ENCODE data around the gene ZEB2.

DNA sequence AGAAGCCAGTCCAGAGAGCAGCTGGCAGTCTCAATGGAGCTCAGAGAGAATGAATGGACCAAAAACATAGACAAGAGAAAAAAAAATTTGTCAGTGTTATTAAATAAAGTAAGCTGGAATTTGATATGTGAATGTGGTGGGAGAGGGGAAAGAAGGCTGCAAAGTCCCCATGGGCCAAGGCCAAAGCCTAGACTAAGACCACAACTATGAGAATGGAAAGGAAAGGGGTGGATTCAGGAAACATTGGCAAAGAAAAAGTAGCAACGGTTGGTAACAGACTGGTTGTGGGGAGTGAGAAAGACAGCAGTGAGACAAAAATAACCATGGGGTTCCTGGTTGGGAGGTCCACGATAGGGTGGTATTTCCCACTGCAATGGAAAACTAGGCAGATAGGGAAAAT lies 47.0 kb downstream of the ZEB2 start:
- TF ChIP-seq, protein P1, sequence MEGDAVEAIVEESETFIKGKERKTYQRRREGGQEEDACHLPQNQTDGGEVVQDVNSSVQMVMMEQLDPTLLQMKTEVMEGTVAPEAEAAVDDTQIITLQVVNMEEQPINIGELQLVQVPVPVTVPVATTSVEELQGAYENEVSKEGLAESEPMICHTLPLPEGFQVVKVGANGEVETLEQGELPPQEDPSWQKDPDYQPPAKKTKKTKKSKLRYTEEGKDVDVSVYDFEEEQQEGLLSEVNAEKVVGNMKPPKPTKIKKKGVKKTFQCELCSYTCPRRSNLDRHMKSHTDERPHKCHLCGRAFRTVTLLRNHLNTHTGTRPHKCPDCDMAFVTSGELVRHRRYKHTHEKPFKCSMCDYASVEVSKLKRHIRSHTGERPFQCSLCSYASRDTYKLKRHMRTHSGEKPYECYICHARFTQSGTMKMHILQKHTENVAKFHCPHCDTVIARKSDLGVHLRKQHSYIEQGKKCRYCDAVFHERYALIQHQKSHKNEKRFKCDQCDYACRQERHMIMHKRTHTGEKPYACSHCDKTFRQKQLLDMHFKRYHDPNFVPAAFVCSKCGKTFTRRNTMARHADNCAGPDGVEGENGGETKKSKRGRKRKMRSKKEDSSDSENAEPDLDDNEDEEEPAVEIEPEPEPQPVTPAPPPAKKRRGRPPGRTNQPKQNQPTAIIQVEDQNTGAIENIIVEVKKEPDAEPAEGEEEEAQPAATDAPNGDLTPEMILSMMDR (IDR thresholded peaks at IDR 0.05): no peak
- TF ChIP-seq POLR2A (IDR thresholded peaks at IDR 0.05): no peak

Measured in uterus (tissue), 2 donors.